Mesendoderm (in vitro differentiated cells): ENCODE data around the gene YY1AP1.
"Not testable (repeated sequence)": the region's sequence is repeated elsewhere in the genome, so short reads cannot be mapped to it uniquely, and the experiment has no call there.

Experiments
- DNase-seq: peaks from one replicate; pipeline ENCODE4 v3.0.0; 2013
- H2AK5ac ChIP-seq: 2 replicates; pipeline ENCODE4 v1.6.1; 2013; ENCODE audit warnings: low read length, inconsistent platforms
- H2BK120ac ChIP-seq: 2 replicates; pipeline ENCODE4 v1.6.1; 2013; ENCODE audit warnings: low read depth, mild to moderate bottlenecking, low read length, moderate library complexity, mixed read lengths
- H2BK15ac ChIP-seq: replicated peaks from 2 replicates; pipeline ENCODE4 v1.6.1; 2013; ENCODE audit warnings: low read depth, mild to moderate bottlenecking, moderate library complexity
- H2BK5ac ChIP-seq: 2 replicates; pipeline ENCODE4 v1.6.1; 2013; ENCODE audit warnings: low read length, inconsistent platforms
- H3K18ac ChIP-seq: 2 replicates; pipeline ENCODE4 v1.6.1; 2013; ENCODE audit warnings: mild to moderate bottlenecking, low read length, mixed read lengths
- H3K23ac ChIP-seq: one replicate; pipeline ENCODE4 v1.6.1; 2013; ENCODE audit warnings: low read length
- H3K27ac ChIP-seq: 2 replicates; pipeline ENCODE4 v1.5.1; 2013; ENCODE audit warnings: low read depth, mild to moderate bottlenecking, inconsistent platforms, low read length, moderate library complexity
- H3K27me3 ChIP-seq: 2 replicates; pipeline ENCODE4 v1.6.1; 2013; ENCODE audit warnings: low read length, control low read depth, mild to moderate bottlenecking, inconsistent platforms; ENCODE audit not compliant: insufficient read depth, poor library complexity
- H3K36me3 ChIP-seq: 2 replicates; pipeline ENCODE4 v1.6.1; 2013; ENCODE audit warnings: low read length, inconsistent platforms; ENCODE audit not compliant: control insufficient read depth, insufficient read depth
- H3K4ac ChIP-seq: one replicate; pipeline ENCODE4 v1.6.1; 2013; ENCODE audit warnings: low read depth, mild to moderate bottlenecking, low read length, moderate library complexity
- H3K4me1 ChIP-seq: 2 replicates; pipeline ENCODE4 v1.6.1; 2013; ENCODE audit warnings: low read depth, low read length, inconsistent platforms; ENCODE audit not compliant: control insufficient read depth
- H3K4me2 ChIP-seq: 2 replicates; pipeline ENCODE4 v1.6.1; 2013; ENCODE audit warnings: low read length
- H3K4me3 ChIP-seq: 2 replicates; pipeline ENCODE4 v1.5.1; 2013; ENCODE audit warnings: mild to moderate bottlenecking, low read length
- H3K56ac ChIP-seq: one replicate; pipeline ENCODE4 v1.6.1; 2013; ENCODE audit warnings: low read length
- H3K79me1 ChIP-seq: 2 replicates; pipeline ENCODE4 v1.6.1; 2013; ENCODE audit warnings: low read length, inconsistent platforms
- H3K79me2 ChIP-seq: 2 replicates; pipeline ENCODE4 v1.6.1; 2013; ENCODE audit warnings: mild to moderate bottlenecking, low read length; ENCODE audit not compliant: control insufficient read depth, insufficient read depth
- H3K9ac ChIP-seq: 2 replicates; pipeline ENCODE4 v1.6.1; 2013; ENCODE audit warnings: low read length, inconsistent platforms
- H4K5ac ChIP-seq: one replicate; pipeline ENCODE4 v1.6.1; 2013; ENCODE audit warnings: low read length
- H4K8ac ChIP-seq: one replicate; pipeline ENCODE4 v1.6.1; 2013; ENCODE audit warnings: low read depth, mild to moderate bottlenecking, control low read depth, low read length, moderate library complexity
- WGBS: extraction: QIAGEN DNeasy Blood & Tissue Kit; methylation state at CpG from one replicate; pipeline ENCODE4 v1.1.7; 2013; ENCODE audit warnings: low lambda C conversion rate, missing lambda C conversion rate; ENCODE audit not compliant: insufficient coverage; ENCODE audit errors: extremely low coverage; 5-methylcytosine and 5-hydroxymethylcytosine counted together

YY1AP1 gene

GRCh38 chr1:155694167-155694566 is 5.6 kb upstream of the YY1AP1 start:
- no peak overlapping the region for H2BK15ac ChIP-seq

GRCh38 chr1:155691992-155692528 is 3.5 kb upstream of the YY1AP1 start:
- Histone ChIP-seq H2BK5ac (no peak overlapping the region), H3K27ac (no peak overlapping the region), H3K56ac (no peak overlapping the region), H2BK120ac (no peak overlapping the region), H3K23ac (no peak overlapping the region), H3K27me3 (no peaks in the 10 kb centered on the region), H3K4me3 (no peak overlapping the region), H3K4ac (no peak overlapping the region), H4K8ac (no peak overlapping the region), H2BK15ac (no peak overlapping the region), H2AK5ac (no peak overlapping the region), H3K4me1 (no peaks in the 10 kb centered on the region), H4K5ac (no peak overlapping the region), H3K79me2 (peaks cover 57% of the 10 kb centered on the region), H3K4me2 (no peak overlapping the region), H3K9ac (no peak overlapping the region), H3K18ac (no peak overlapping the region), H3K36me3 (peaks cover 1% of the 10 kb centered on the region), H3K79me1 (peaks cover 8% of the 10 kb centered on the region)
- DNase-seq, result peak; percentile 29
- no CpG with 5 or more reads among the region's 8 CpGs for WGBS

More at GRCh38 chr1:155694167-155694566, 5.6 kb upstream of the YY1AP1 start:
- Histone ChIP-seq H3K56ac (no peak overlapping the region), H3K4ac (no peak overlapping the region), H3K79me2 (peaks cover 61% of the 10 kb centered on the region), H2BK5ac (no peak overlapping the region), H3K18ac (no peak overlapping the region), H3K36me3 (peaks cover 1% of the 10 kb centered on the region), H4K8ac (no peak overlapping the region), H4K5ac (no peak overlapping the region), H2AK5ac (no peak overlapping the region), H3K23ac (no peak overlapping the region), H2BK120ac (no peak overlapping the region), H3K4me2 (no peak overlapping the region), H3K9ac (no peak overlapping the region), H3K79me1 (peaks cover 10% of the 10 kb centered on the region), H3K4me3 (no peak overlapping the region), H3K4me1 (no peaks in the 10 kb centered on the region), H3K27ac (no peak overlapping the region), H3K27me3 (no peaks in the 10 kb centered on the region)
- no CpG with 5 or more reads among the region's 7 CpGs for WGBS
- no peak for DNase-seq

- H2BK15ac ChIP-seq, H2BK120ac ChIP-seq, H2AK5ac ChIP-seq, H3K27me3 ChIP-seq, H3K4me1 ChIP-seq, H3K79me1 ChIP-seq, H3K36me3 ChIP-seq, H4K8ac ChIP-seq, H4K5ac ChIP-seq, DNase-seq: not testable (repeated sequence)
- Histone ChIP-seq H3K56ac (peak within 1 kb of the TSS; percentile 100), H3K27ac (peak within 1 kb of the TSS; percentile 94), H3K79me2 (peaks cover 53% of the 10 kb centered on the region), H3K4me2 (peak within 1 kb of the TSS; percentile 50), H3K4ac (peak within 1 kb of the TSS; percentile 18), H3K23ac (peak within 1 kb of the TSS; percentile 97), H3K9ac (peak within 1 kb of the TSS; percentile 99), H2BK5ac (peak within 1 kb of the TSS; percentile 99), H3K18ac (peak within 1 kb of the TSS; percentile 25), H3K4me3 (peak within 1 kb of the TSS; percentile 96)
- no CpG with 5 or more reads among the region's 28 CpGs for WGBS
Observed at GRCh38 chr1:155689081-155689607, 570 bp upstream of the YY1AP1 start, which contains the start of gene DAP3. Gene DAP3 (plus strand): TSS chr1:155689091. CDS start chr1:155709780, 20,689 bp downstream.

- Histone ChIP-seq H3K9ac (peak overlapping the region; percentile 99), H3K27ac (peak overlapping the region; percentile 94), H3K4me2 (peak overlapping the region; percentile 50), H3K79me2 (peaks cover 55% of the 10 kb centered on the region), H3K18ac (peak overlapping the region; percentile 11), H3K56ac (peak overlapping the region; percentile 100), H3K4ac (peak overlapping the region; percentile 18), H2BK5ac (peak overlapping the region; percentile 70), H3K4me3 (peak overlapping the region; percentile 96), H3K23ac (peak overlapping the region; percentile 97)
- H3K36me3 ChIP-seq, H4K8ac ChIP-seq, H4K5ac ChIP-seq, H2AK5ac ChIP-seq, H2BK15ac ChIP-seq, H3K27me3 ChIP-seq, H2BK120ac ChIP-seq, H3K79me1 ChIP-seq, H3K4me1 ChIP-seq: not testable (repeated sequence)
- peak; percentile 71 for DNase-seq
- WGBS, result no CpG with 5 or more reads among the region's 35 CpGs
Observed at GRCh38 chr1:155687705-155688323, 760 bp downstream of the YY1AP1 start.

GRCh38 chr1:155681776-155682175 is 6.8 kb downstream of the YY1AP1 start:
- WGBS, result no CpG with 5 or more reads among the region's 2 CpGs
- H3K36me3 ChIP-seq, result no peaks in the 10 kb centered on the region
- H3K27me3 ChIP-seq, result no peaks in the 10 kb centered on the region
- H2AK5ac ChIP-seq, result no peak overlapping the region
- DNase-seq, result no peak
- no peak overlapping the region for H2BK15ac ChIP-seq
- no peak overlapping the region for H3K56ac ChIP-seq
- no peaks in the 10 kb centered on the region for H3K4me1 ChIP-seq
- no peak overlapping the region for H3K23ac ChIP-seq
- no peak overlapping the region for H3K4me3 ChIP-seq
- H3K79me2 ChIP-seq, result peaks cover 30% of the 10 kb centered on the region
- H3K4me2 ChIP-seq, result no peak overlapping the region
- no peak overlapping the region for H3K4ac ChIP-seq
- H2BK5ac ChIP-seq, result no peak overlapping the region
- H3K9ac ChIP-seq, result no peak overlapping the region
- peaks cover 5% of the 10 kb centered on the region for H3K79me1 ChIP-seq
- H4K8ac ChIP-seq, result no peak overlapping the region
- no peak overlapping the region for H3K27ac ChIP-seq
- H3K18ac ChIP-seq, result no peak overlapping the region
- H4K5ac ChIP-seq, result no peak overlapping the region
- H2BK120ac ChIP-seq, result no peak overlapping the region
